T47D (cell line): ENCODE measurements around the gene NUPR1.
"Not testable (repeated sequence)": the region's sequence is repeated elsewhere in the genome, so short reads cannot be mapped to it uniquely, and the experiment has no call there.

Source experiments
- DNase-seq, 2 experiments: peaks; one replicate each; pipeline versions ENCODE4 v3.0.0 to v3.0.0-alpha.2; 2011 to 2012; ENCODE audit warnings: low read depth in 1 of 2, low spot score in 1 of 2
- JUND ChIP-seq: IDR thresholded peaks from 2 replicates; pipeline ENCODE4 v1.6.1; 2012; ENCODE audit warnings: low read depth
- in situ Hi-C: cut with HindIII; loops from 2 replicates; pipeline ENCODE4 v1.10.0; 2016; ENCODE audit warnings: low sequenced_read_pairs, low pct_unique_long_range_greater_than_20kb

Gene NUPR1

DNA sequence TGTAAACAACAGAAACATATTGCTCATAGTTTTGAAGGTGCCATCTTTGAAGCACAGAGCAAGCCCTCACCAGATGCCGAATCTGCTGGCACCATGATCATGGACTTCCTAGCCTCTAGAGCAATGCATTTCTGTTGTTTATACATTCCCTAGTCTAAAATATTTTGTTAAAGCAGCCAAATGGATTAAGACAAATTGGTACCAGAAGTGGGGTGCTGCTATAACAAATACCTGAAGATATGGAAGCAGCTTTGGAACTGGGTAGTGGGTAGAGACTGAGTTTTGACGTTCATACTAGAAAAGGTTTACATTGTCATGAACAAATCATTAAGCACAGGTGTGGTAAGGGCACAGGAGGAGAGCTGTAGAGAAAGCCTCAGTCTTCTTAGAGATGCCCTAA is 28.5 kb upstream of the NUPR1 start:
- in situ Hi-C loops: no loop called here
- no peak for DNase-seq
- no peak for TF ChIP-seq JUND

DNA sequence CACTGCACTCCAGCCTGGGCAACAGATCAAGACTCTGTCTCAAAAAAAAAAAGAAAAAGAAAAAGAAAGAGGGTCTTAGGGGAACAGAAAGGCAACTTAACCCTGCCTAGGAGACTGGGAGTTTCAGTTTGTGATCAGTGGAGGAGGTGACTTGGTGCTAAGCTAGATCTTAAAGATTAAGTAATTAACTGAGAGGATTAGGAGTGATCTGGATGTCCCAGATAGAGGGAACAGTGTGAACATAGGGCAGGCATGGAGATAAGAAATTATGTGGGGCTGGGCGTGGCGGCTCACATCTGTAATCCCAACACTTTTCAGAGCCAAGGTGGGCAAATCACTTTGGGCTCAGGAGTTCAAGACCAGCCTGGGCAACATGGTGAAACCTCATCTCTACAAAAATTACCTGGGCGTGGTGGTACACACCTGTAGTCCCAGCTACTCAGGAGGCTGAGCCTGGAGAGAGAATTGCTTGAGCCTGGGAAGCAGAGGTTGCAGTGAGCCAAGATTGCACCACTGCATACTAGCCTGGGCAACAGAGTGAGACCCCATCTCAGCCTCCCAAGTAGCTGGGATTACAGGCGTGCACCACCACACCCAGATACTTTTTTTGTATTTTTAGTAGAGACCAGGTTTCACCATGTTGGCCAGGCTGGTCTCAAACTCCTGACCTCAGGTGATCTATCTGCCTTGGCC is 27.6 kb upstream of the NUPR1 start:
- DNase-seq, in situ Hi-C loops: not testable (repeated sequence)

DNA sequence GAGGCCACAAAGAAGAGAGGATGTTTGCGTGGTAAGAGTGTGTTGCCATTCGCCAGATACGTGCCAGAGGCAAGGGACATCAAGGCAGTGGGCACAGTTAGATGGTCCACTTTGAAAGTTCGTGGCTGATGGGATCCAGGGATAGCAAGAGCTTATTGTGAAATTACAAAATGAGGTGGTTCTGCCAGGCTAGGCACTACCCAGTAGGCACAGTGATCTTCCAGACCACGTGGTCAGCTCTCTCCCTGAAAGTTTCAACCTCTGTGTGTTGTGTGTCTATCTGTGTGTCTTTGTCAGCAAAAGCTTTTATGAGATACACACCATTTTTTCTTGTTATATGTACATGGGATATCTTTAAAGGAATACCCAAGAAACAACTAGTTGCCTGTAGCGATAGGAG is 24.4 kb upstream of the NUPR1 start:
- TF ChIP-seq JUND: no peak
- DNase-seq: no peak
- in situ Hi-C loops: no loop called here

DNA sequence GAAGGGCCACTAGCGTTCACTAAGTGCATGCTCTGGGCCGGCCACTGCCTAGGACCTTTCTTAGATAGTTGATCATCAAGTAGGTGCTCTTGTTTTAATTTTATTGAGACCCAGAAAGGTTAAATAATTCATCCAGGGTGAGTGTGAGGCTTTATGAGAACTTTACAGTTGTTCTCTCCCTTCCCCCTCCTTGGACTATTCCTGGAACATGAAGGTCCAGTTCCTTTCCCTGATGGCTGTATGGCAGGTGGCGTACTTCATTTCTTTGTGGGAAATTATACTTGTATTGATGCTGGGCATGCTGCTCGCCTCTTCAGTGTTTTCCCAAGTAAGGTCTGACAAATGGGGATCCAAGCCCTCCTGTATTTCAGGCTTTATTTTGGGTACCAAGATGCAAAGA is 23.4 kb upstream of the NUPR1 start:
- TF ChIP-seq JUND: no peak
- in situ Hi-C loops: no loop called here
- DNase-seq: no peak

DNA sequence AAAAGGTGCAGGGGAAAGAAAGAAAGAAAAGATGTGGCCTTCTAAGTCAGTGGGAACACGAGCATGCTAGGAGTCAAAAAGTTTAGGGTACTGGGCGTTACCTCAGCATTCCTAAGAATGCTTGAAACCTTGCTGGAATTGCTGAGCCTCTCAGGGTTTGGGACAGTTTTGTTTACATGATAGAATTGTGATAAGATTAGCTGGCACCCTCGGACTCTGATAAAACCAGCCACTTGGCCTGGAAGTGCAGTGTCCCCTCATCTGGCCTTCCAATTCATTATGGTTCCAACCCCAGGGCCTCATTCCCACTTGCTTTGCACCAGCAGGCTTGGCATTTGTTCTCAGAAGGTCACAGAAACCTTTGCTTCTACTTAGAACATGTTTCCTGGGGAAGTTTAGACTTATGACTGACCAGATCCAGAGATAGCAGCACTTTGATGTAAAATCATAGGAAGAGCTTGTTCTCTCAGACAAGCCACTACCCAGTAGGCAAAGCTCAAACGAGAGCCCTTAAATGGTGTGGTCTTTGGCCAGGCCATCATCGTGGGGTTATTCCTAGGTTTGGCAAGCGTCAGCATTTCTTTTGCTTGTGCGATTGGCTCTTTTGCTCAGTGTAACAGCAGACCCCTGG is 22.9 kb upstream of the NUPR1 start:
- no peak for TF ChIP-seq JUND
- DNase-seq: no peak
- in situ Hi-C loops: no loop called here

DNA sequence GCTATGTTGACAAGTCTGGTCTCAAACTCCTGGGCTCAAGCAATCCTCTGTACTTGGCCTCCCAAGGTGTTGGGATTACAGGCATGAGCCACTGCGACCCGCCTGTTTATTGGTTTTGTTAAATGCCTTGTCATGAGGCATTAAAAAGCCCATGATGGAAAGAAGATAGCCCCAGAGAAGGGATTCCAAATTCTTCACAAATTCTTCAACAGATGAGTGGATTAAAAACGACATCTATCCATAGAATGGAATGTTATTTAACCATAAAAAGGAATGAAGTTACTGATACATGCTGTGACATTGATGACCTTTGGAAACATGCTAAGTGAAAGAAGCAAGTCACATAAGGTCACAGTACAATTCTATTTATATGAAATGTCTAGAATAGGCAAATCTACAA is 19.7 kb upstream of the NUPR1 start:
- DNase-seq: no peak
- no peak for TF ChIP-seq JUND
- in situ Hi-C loops: no loop called here

DNA sequence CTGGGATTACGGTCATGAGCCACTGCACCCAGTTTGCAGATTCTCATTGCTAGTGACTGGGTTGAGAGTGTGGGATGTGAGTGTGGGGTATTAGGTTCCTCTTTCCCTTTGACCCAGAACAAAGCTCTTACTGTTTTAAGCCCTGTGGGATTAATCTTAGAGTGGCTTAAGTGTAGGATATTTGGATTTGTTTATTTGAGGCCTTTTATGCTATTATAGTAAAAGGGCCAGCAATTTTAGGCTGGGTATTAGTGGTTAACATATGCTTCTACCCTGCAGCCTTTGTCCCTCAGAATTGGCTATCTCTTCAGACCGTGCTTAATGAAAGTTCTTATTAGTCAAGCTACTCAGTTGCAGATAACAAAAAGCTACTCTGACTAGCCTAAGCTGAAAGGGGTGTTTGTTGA is 18.1 kb upstream of the NUPR1 start:
- no peak for TF ChIP-seq JUND

DNA sequence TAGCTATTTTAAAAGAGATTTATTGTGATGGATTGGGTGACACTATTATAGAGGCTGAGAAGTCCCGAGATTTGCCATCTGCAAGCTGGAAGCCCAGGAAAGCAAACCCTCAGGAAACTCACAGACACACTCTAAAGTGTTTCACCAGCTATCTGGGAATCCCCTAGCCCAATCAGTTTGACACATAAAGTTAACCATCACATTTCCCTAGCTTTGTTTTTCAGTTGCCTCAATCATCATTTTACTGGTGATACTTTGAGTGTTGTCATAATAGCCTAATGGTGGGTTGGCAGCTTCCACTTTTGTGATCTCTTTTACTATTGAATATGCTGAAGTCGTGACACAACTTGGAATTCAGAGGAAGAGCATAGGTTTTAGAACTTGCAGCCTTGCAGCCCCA is 16.8 kb upstream of the NUPR1 start:
- in situ Hi-C loops: no loop called here
- no peak for DNase-seq
- no peak for TF ChIP-seq JUND

More for the DNA sequence above, 18.1 kb upstream of the NUPR1 start:
- no peak for DNase-seq
- in situ Hi-C loops: no loop called here

DNA sequence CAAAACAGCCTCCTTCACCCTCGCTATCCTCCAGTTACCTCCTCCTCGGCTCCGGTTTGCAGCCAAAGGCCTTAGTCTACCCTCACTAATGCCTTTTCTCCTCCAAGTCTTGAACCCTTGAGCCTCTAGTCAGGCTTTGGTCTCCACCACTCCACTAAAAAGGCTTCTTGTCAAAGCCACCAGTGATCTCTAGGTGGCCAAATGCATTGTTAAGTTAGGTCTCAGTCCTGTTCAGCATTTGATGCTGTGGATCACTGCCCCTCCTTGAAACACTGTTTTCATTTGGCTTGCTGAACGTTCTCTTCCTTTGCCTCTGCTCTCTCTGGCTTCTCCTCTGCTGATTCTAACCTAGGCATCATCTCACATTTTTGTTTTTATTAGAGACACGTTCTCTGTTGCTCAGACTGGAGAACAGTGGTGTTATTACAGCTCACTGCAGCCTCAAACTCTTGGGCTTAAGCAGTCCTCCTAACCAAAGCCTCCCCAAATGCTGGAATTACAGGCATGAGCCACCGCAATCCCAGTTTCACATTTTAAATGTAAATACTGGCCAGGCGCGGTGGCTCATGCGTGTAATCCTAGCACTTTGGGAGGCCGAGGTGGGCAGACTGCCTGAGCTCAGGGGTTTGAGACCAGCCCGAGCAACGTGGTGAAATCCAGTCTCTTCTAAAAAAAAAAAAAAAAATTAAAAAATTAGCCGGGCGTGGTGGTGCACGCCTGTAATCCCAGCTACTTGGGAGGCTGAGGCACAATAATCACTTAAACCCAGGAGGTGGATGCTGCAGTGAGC is 16.1 kb upstream of the NUPR1 start:
- DNase-seq: no peak
- TF ChIP-seq JUND: no peak
- in situ Hi-C loops: no loop called here

DNA sequence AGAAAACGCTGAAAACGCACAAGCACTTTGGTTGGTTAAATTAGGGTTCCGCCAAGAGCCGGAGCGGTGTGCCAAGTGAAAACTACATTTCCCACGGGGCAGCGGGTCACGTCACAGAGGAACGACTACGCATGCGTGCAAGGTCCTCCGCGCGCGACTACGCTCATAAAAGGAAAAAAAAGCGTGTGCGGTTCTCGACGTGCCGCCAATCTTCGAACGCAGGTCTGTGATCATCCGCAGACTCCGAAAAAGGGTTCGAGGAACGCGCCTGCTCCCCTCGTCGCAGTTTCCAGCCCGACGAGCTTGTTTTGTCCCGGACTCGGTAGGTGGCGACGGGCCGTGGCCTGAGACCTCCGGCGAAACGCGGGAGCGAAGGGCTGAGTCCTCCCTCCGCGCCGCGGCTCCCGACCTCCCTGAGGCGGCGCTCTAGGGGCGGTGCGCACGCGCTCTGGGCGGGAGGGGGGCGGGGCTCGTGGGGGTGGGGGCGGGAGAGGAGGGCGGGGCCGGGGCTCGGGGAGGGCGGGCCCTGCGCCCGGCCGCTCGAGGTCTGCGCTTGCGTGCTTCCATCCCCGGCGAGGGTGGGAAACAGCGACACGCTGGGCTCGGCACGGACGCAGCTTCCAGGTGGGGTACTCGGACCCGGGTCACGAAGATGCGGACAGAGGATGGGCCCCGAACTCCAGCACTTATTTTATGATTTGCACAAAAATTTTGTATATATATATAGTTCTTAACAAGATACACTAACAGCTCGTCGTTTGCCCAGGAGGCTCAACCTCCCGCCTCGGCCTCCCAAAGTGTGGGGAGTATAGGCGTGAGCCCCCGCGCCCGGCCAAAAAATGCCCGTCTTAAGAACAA is 15.2 kb upstream of the NUPR1 start, which contains the start of gene SGF29:
SGF29 (plus strand) TSS at position 145 of the 858 bp plus-strand sequence. CDS start 27,150 bp downstream, outside the sequence.
- in situ Hi-C loops: no loop called here
- no peak for TF ChIP-seq JUND
- DNase-seq: peak; percentile 72 to 96

DNA sequence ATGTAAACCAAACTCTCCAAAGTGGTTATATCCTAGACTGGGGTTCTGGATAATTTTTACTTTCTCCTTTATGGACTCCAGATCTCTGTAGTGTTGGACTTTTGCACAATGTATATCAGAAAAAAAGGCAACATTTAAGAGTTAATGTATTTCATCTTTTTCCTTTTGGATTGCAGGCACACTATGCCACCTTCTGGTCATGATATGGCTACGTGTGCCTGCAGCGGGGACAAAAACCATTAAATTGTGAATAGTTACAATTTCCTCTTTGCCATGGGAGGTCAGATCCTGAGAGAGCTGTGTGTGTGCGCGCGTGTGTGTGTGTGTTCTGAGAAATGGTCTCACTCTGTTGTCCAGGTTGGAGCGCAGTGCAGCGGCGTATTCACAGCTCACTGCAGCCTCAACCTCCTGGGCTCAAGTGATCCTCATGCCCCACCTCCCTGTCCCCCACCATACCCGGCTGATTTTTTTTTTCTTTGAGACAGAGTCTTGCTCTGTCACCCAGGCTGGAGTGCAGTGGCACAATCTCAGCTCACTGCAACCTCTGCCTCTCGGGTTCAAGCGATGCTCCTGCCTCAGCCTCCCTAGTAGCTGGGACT is 10.6 kb upstream of the NUPR1 start:
- in situ Hi-C loops: no loop called here
- peak in 1 of 2 experiments; percentile 75 for DNase-seq
- TF ChIP-seq JUND: no peak

DNA sequence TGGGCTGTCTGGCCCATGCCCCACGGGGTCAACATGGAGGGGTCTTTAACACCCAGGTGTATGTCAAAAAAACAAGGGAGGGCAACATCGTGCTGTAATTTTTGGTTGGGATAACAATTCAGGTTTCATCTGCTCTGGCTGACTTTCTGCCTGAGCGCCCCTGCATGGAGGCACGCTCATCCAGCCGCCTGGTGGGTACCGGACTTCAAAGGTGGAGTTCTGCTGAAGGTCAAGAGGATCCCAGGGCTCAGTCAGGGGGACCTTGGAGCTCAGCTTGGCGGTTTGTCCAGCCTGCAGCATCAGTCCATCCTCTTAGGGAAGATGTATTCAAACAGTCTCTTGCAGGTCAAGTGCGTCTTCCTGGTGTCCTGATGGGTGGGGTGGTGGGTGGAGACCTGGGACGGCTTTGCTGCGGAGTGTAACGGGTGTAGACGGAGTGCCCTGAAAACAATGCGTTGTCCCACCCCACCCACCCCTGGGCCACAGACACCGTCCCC is 9.6 kb upstream of the NUPR1 start:
- in situ Hi-C loops: no loop called here
- TF ChIP-seq JUND: no peak
- no peak for DNase-seq
